Mesendoderm (in vitro differentiated cells): ENCODE data around the gene FABP1.

Experiments used
- DNase-seq: peaks from one replicate; pipeline ENCODE4 v3.0.0; 2013
- H2AK5ac ChIP-seq: 2 replicates; pipeline ENCODE4 v1.6.1; 2013; ENCODE audit warnings: low read length, inconsistent platforms
- H2BK120ac ChIP-seq: 2 replicates; pipeline ENCODE4 v1.6.1; 2013; ENCODE audit warnings: low read depth, mild to moderate bottlenecking, low read length, moderate library complexity, mixed read lengths
- H2BK15ac ChIP-seq: replicated peaks from 2 replicates; pipeline ENCODE4 v1.6.1; 2013; ENCODE audit warnings: low read depth, mild to moderate bottlenecking, moderate library complexity
- H2BK5ac ChIP-seq: 2 replicates; pipeline ENCODE4 v1.6.1; 2013; ENCODE audit warnings: low read length, inconsistent platforms
- H3K18ac ChIP-seq: 2 replicates; pipeline ENCODE4 v1.6.1; 2013; ENCODE audit warnings: mild to moderate bottlenecking, low read length, mixed read lengths
- H3K23ac ChIP-seq: one replicate; pipeline ENCODE4 v1.6.1; 2013; ENCODE audit warnings: low read length
- H3K27ac ChIP-seq: 2 replicates; pipeline ENCODE4 v1.5.1; 2013; ENCODE audit warnings: low read depth, mild to moderate bottlenecking, inconsistent platforms, low read length, moderate library complexity
- H3K27me3 ChIP-seq: 2 replicates; pipeline ENCODE4 v1.6.1; 2013; ENCODE audit warnings: low read length, control low read depth, mild to moderate bottlenecking, inconsistent platforms; ENCODE audit not compliant: insufficient read depth, poor library complexity
- H3K36me3 ChIP-seq: 2 replicates; pipeline ENCODE4 v1.6.1; 2013; ENCODE audit warnings: low read length, inconsistent platforms; ENCODE audit not compliant: control insufficient read depth, insufficient read depth
- H3K4ac ChIP-seq: one replicate; pipeline ENCODE4 v1.6.1; 2013; ENCODE audit warnings: low read depth, mild to moderate bottlenecking, low read length, moderate library complexity
- H3K4me1 ChIP-seq: 2 replicates; pipeline ENCODE4 v1.6.1; 2013; ENCODE audit warnings: low read depth, low read length, inconsistent platforms; ENCODE audit not compliant: control insufficient read depth
- H3K4me2 ChIP-seq: 2 replicates; pipeline ENCODE4 v1.6.1; 2013; ENCODE audit warnings: low read length
- H3K4me3 ChIP-seq: 2 replicates; pipeline ENCODE4 v1.5.1; 2013; ENCODE audit warnings: mild to moderate bottlenecking, low read length
- H3K56ac ChIP-seq: one replicate; pipeline ENCODE4 v1.6.1; 2013; ENCODE audit warnings: low read length
- H3K79me1 ChIP-seq: 2 replicates; pipeline ENCODE4 v1.6.1; 2013; ENCODE audit warnings: low read length, inconsistent platforms
- H3K79me2 ChIP-seq: 2 replicates; pipeline ENCODE4 v1.6.1; 2013; ENCODE audit warnings: mild to moderate bottlenecking, low read length; ENCODE audit not compliant: control insufficient read depth, insufficient read depth
- H3K9ac ChIP-seq: 2 replicates; pipeline ENCODE4 v1.6.1; 2013; ENCODE audit warnings: low read length, inconsistent platforms
- H4K5ac ChIP-seq: one replicate; pipeline ENCODE4 v1.6.1; 2013; ENCODE audit warnings: low read length
- H4K8ac ChIP-seq: one replicate; pipeline ENCODE4 v1.6.1; 2013; ENCODE audit warnings: low read depth, mild to moderate bottlenecking, control low read depth, low read length, moderate library complexity
- WGBS: extraction: QIAGEN DNeasy Blood & Tissue Kit; methylation state at CpG from one replicate; pipeline ENCODE4 v1.1.7; 2013; ENCODE audit warnings: low lambda C conversion rate, missing lambda C conversion rate; ENCODE audit not compliant: insufficient coverage; ENCODE audit errors: extremely low coverage; 5-methylcytosine and 5-hydroxymethylcytosine counted together

FABP1 gene

GRCh38 chr2:88096708-88097107, 31.2 kb downstream of the FABP1 start:
- Histone ChIP-seq H2BK5ac (no peak overlapping the region), H3K18ac (no peak overlapping the region), H2BK120ac (no peak overlapping the region), H3K27me3 (no peaks in the 10 kb centered on the region), H3K4me3 (no peak overlapping the region), H3K23ac (no peak overlapping the region), H3K4ac (no peak overlapping the region), H4K8ac (no peak overlapping the region), H3K9ac (no peak overlapping the region), H3K36me3 (no peaks in the 10 kb centered on the region), H2BK15ac (no peak overlapping the region), H4K5ac (no peak overlapping the region), H2AK5ac (no peak overlapping the region), H3K4me1 (no peaks in the 10 kb centered on the region), H3K27ac (no peak overlapping the region), H3K56ac (no peak overlapping the region), H3K4me2 (no peak overlapping the region), H3K79me2 (no peaks in the 10 kb centered on the region), H3K79me1 (no peaks in the 10 kb centered on the region)
- no peak for DNase-seq
- WGBS, result no CpG with 5 or more reads among the region's 5 CpGs

DNA sequence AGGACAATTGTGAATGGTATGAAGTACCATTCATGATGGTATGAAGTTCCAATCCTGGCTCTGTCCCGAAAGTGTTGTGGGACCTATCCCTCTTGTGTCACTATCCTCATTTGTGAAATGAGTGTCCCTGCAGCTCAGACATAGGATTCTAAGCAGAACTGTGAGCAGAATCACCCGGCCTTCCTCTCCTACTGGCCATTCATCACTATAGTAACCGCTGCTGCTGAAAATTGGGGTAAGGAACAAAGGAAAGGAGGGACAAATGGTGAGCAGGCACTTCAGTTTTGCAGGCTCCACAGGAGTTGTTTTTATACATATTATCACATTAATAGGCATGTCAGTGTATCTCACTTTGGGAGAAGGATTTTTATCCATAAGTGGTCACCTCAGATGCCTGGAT, 32.8 kb downstream of the FABP1 start:
- Histone ChIP-seq H3K27me3 (no peaks in the 10 kb centered on the region), H3K79me1 (no peaks in the 10 kb centered on the region), H2AK5ac (no peak overlapping the region), H3K4ac (no peak overlapping the region), H2BK15ac (no peak overlapping the region), H4K8ac (no peak overlapping the region), H3K18ac (no peak overlapping the region), H3K56ac (no peak overlapping the region), H3K9ac (no peak overlapping the region), H4K5ac (no peak overlapping the region), H2BK5ac (no peak overlapping the region), H3K23ac (no peak overlapping the region), H3K36me3 (no peaks in the 10 kb centered on the region), H3K4me3 (no peak overlapping the region), H3K79me2 (no peaks in the 10 kb centered on the region), H3K4me1 (no peaks in the 10 kb centered on the region), H3K4me2 (no peak overlapping the region), H3K27ac (no peak overlapping the region), H2BK120ac (no peak overlapping the region)
- WGBS, result no CpG with 5 or more reads among the region's 3 CpGs
- DNase-seq, result no peak

DNA sequence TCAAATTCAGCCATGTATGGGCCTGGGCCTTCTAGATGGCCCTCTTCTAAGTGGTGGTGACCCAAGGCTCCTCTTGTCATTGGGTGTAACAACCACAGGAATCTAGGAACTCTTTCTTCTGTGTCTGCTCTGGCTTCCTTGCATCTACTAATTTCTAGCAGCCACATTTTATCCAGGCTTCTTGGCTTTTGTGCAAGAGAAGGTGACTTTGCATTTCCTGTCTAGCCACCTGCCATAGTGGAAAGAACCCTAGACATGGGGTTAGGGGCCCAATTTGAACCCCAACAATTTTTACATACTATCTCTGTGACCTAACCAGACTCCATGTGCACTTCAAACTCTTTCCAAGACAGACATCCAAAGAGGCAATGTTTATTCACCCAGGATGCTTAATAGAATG, 35.1 kb downstream of the FABP1 start:
- no peak overlapping the region for H3K56ac ChIP-seq
- H3K18ac ChIP-seq, result no peak overlapping the region
- no peaks in the 10 kb centered on the region for H3K4me1 ChIP-seq
- H3K36me3 ChIP-seq, result no peaks in the 10 kb centered on the region
- no peak overlapping the region for H3K4me2 ChIP-seq
- no peak overlapping the region for H2BK15ac ChIP-seq
- DNase-seq, result no peak
- H3K79me1 ChIP-seq, result no peaks in the 10 kb centered on the region
- no peak overlapping the region for H3K9ac ChIP-seq
- no peak overlapping the region for H2AK5ac ChIP-seq
- no peaks in the 10 kb centered on the region for H3K79me2 ChIP-seq
- no peak overlapping the region for H2BK5ac ChIP-seq
- H3K4ac ChIP-seq, result no peak overlapping the region
- no peak overlapping the region for H4K8ac ChIP-seq
- no peak overlapping the region for H3K4me3 ChIP-seq
- H3K27ac ChIP-seq, result no peak overlapping the region
- H3K27me3 ChIP-seq, result no peaks in the 10 kb centered on the region
- no peak overlapping the region for H2BK120ac ChIP-seq
- H3K23ac ChIP-seq, result no peak overlapping the region
- no peak overlapping the region for H4K5ac ChIP-seq

GRCh38 chr2:88091943-88092342, 35.9 kb downstream of the FABP1 start:
- H3K79me2 ChIP-seq, result no peaks in the 10 kb centered on the region
- no peaks in the 10 kb centered on the region for H3K36me3 ChIP-seq
- no peak overlapping the region for H3K9ac ChIP-seq
- H2AK5ac ChIP-seq, result no peak overlapping the region
- H2BK120ac ChIP-seq, result no peak overlapping the region
- no peak overlapping the region for H2BK15ac ChIP-seq
- DNase-seq, result no peak
- no peak overlapping the region for H3K4ac ChIP-seq
- H3K4me1 ChIP-seq, result no peaks in the 10 kb centered on the region
- no peaks in the 10 kb centered on the region for H3K79me1 ChIP-seq
- no peak overlapping the region for H3K23ac ChIP-seq
- no peak overlapping the region for H3K56ac ChIP-seq
- no peak overlapping the region for H4K8ac ChIP-seq
- no peak overlapping the region for H2BK5ac ChIP-seq
- no peak overlapping the region for H3K27ac ChIP-seq
- no CpG with 5 or more reads among the region's 3 CpGs for WGBS
- no peak overlapping the region for H3K18ac ChIP-seq
- H4K5ac ChIP-seq, result no peak overlapping the region
- no peak overlapping the region for H3K4me3 ChIP-seq
- H3K4me2 ChIP-seq, result no peak overlapping the region
- no peaks in the 10 kb centered on the region for H3K27me3 ChIP-seq

GRCh38 chr2:88090446-88091283, 37.2 kb downstream of the FABP1 start:
- H2BK120ac ChIP-seq, result no peak overlapping the region
- no peak overlapping the region for H2AK5ac ChIP-seq
- no peak for DNase-seq
- no peak overlapping the region for H3K23ac ChIP-seq
- no peak overlapping the region for H3K9ac ChIP-seq
- H3K27ac ChIP-seq, result no peak overlapping the region
- WGBS, result no CpG with 5 or more reads among the region's 8 CpGs
- no peak overlapping the region for H3K56ac ChIP-seq
- no peaks in the 10 kb centered on the region for H3K79me1 ChIP-seq
- no peaks in the 10 kb centered on the region for H3K79me2 ChIP-seq
- no peak overlapping the region for H4K5ac ChIP-seq
- no peak overlapping the region for H4K8ac ChIP-seq
- no peak overlapping the region for H2BK5ac ChIP-seq
- H3K4ac ChIP-seq, result no peak overlapping the region
- no peak overlapping the region for H3K18ac ChIP-seq
- no peak overlapping the region for H3K4me3 ChIP-seq
- no peak overlapping the region for H3K4me2 ChIP-seq
- no peaks in the 10 kb centered on the region for H3K27me3 ChIP-seq
- no peaks in the 10 kb centered on the region for H3K36me3 ChIP-seq
- H2BK15ac ChIP-seq, result no peak overlapping the region
- no peaks in the 10 kb centered on the region for H3K4me1 ChIP-seq

DNA sequence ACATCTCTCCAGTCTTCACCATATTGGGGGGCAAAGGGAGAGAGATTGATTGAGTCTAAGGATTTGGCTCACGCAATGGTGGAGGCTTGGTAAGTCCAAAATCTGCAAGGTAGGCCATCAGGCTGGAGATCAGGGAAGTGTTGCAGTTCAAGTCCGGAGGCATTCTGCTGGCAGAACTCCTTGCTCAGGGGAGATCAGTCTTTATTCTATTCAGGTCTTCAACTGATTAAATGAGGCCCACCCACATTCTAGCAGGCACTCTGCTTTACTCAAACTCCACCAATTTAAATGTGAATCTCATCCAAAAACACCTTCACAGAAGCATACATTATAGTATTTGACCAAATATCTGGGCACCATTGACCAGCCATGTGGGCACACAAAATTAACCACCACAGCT, 38.9 kb downstream of the FABP1 start:
- Histone ChIP-seq H3K18ac (no peak overlapping the region), H3K36me3 (no peaks in the 10 kb centered on the region), H3K23ac (no peak overlapping the region), H3K27ac (no peak overlapping the region), H2AK5ac (no peak overlapping the region), H3K79me2 (no peaks in the 10 kb centered on the region), H3K9ac (no peak overlapping the region), H3K4ac (no peak overlapping the region), H4K8ac (no peak overlapping the region), H3K56ac (no peak overlapping the region), H2BK120ac (no peak overlapping the region), H3K79me1 (no peaks in the 10 kb centered on the region), H2BK5ac (no peak overlapping the region), H3K4me2 (no peak overlapping the region), H3K4me3 (no peak overlapping the region), H2BK15ac (no peak overlapping the region), H4K5ac (no peak overlapping the region), H3K27me3 (no peaks in the 10 kb centered on the region), H3K4me1 (no peaks in the 10 kb centered on the region)
- WGBS, result no CpG with 5 or more reads among the region's 2 CpGs
- DNase-seq, result no peak
